ENCODE measurements around the gene NCR3LG1.

NCR3LG1 gene

DNA sequence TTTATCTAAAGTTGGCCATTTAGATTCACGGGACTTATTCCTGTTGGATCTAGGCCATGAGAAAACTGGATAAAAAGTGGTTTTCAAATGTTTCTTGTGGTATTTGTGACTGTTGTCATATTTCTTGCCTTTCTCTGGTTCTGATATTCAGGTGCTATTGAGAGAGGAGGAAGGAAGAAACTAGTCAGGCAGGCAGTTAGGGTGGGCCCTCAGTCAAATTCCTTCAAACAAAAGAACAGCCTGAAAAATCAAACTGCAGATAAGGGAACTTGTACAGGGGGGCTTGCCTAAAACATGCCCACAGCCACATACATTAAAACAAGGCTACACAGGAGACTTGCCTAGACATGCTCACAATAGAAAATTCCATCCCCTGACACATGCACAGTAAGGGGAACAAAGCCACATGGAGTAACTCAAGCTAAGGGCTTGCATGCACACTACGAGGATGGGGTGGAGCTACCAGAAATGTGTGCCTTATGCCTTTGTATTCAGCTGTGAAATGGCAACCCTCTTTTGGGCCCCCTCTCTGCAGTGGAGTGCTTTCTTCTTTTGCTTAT, 18.2 kb downstream of the NCR3LG1 start:
- no peak overlapping the region for H3K4me3 ChIP-seq (ENCODE audit: low read depth, low read length)
- DNase-seq (ENCODE audit: low read depth) = no peak
- TF ChIP-seq, protein P1, sequence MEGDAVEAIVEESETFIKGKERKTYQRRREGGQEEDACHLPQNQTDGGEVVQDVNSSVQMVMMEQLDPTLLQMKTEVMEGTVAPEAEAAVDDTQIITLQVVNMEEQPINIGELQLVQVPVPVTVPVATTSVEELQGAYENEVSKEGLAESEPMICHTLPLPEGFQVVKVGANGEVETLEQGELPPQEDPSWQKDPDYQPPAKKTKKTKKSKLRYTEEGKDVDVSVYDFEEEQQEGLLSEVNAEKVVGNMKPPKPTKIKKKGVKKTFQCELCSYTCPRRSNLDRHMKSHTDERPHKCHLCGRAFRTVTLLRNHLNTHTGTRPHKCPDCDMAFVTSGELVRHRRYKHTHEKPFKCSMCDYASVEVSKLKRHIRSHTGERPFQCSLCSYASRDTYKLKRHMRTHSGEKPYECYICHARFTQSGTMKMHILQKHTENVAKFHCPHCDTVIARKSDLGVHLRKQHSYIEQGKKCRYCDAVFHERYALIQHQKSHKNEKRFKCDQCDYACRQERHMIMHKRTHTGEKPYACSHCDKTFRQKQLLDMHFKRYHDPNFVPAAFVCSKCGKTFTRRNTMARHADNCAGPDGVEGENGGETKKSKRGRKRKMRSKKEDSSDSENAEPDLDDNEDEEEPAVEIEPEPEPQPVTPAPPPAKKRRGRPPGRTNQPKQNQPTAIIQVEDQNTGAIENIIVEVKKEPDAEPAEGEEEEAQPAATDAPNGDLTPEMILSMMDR (IDR thresholded peaks at IDR 0.05; ENCODE audit: low read depth, low read length, missing control alignments) = no peak
- in situ Hi-C loops (cut with HindIII; ENCODE audit: low sequenced_read_pairs) = no loop called here

DNA sequence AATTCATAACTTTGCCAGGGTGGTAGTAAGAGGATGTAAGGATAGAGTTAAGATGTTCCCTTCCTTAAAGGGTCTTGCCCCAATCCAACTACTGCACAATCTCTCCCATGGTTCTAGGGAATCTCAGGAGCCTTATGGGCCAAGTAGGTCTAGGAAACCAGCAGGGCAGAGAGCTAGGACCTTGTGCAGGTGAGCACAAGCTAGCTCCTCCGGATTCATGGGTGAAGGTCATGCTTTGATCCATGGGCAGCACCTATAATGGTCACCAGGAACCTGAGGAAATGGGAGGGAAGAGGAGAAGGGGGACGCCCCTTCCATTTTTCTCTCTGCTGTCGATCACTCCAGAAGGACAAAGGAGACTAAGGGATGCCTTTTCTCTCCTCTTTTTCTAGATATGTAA, 20.0 kb downstream of the NCR3LG1 start:
- TF ChIP-seq, protein P1 (IDR thresholded peaks at IDR 0.05; ENCODE audit: low read depth, low read length, missing control alignments) = no peak
- DNase-seq (ENCODE audit: low read depth) = no peak
- no peak overlapping the region for H3K4me3 ChIP-seq (ENCODE audit: low read depth, low read length)
- in situ Hi-C loops (cut with HindIII; ENCODE audit: low sequenced_read_pairs) = no loop called here

DNA sequence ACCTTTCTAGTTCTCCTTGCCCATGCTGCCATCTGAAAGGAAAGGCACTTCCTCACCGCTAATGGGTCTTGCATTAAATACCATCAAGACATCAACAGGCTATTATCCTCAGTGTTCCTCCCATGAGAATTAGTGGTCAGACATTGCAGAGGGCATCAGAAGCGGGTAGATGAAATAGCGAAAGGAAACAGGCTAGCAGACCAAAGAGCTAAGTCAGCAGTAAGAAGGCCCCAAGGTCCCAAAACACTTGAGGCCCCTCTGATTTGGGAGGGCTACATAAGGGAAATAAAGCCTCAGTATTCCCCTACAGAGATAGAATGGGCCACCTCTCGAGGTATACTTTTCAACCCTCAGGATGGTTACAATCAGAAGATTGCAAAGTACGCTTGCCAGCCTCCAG, 23.9 kb downstream of the NCR3LG1 start:
- no peak overlapping the region for H3K4me3 ChIP-seq (ENCODE audit: low read depth, low read length)
- in situ Hi-C loops (cut with HindIII; ENCODE audit: low sequenced_read_pairs) = no loop called here
- no peak for DNase-seq (ENCODE audit: low read depth)
- TF ChIP-seq, protein P1 (IDR thresholded peaks at IDR 0.05; ENCODE audit: low read depth, low read length, missing control alignments) = no peak

DNA sequence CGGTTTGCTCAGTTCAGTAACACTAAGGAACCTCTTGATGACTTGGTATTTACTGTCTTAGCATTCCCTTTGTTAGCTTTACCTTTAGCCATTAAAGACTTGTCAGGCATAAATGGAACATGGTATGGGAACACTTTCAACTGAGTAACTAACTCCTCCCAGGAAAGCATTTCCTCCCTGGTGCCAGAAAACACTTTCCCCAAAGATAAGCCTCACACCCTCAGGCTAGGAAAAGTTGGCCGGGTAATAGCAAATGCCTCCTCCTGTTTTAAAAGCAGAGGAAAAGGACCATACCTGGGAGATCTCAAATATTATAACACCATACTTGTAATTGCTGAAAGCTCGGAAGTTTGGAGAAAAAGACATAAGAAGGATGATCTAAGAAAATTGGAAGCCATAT, 24.9 kb downstream of the NCR3LG1 start:
- TF ChIP-seq, protein P1 (IDR thresholded peaks at IDR 0.05; ENCODE audit: low read depth, low read length, missing control alignments) = no peak
- no peak overlapping the region for H3K4me3 ChIP-seq (ENCODE audit: low read depth, low read length)
- no peak for DNase-seq (ENCODE audit: low read depth)
- in situ Hi-C loops (cut with HindIII; ENCODE audit: low sequenced_read_pairs) = no loop called here

DNA sequence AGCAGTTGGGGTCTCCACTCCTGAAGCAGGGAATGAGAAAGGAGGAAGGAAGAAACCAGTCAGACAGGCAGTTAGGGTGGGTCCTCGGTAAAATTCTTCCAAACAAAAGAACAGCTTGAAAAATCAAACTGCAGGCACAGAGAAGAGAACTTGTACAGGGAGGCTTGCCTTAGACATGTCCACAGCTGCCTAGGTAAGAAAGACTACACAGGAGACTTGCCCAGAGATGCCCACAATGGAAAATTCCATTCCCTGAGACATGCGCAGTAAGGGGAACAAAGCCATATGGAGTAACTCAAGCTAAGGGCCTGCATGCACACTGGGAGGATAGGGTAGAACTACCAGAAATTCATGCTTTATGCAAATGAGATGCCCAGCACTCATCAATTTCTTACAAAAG, 27.1 kb downstream of the NCR3LG1 start:
- no peak for DNase-seq (ENCODE audit: low read depth)
- TF ChIP-seq, protein P1 (IDR thresholded peaks at IDR 0.05; ENCODE audit: low read depth, low read length, missing control alignments) = no peak
- in situ Hi-C loops (cut with HindIII; ENCODE audit: low sequenced_read_pairs) = no loop called here
- no peak overlapping the region for H3K4me3 ChIP-seq (ENCODE audit: low read depth, low read length)

DNA sequence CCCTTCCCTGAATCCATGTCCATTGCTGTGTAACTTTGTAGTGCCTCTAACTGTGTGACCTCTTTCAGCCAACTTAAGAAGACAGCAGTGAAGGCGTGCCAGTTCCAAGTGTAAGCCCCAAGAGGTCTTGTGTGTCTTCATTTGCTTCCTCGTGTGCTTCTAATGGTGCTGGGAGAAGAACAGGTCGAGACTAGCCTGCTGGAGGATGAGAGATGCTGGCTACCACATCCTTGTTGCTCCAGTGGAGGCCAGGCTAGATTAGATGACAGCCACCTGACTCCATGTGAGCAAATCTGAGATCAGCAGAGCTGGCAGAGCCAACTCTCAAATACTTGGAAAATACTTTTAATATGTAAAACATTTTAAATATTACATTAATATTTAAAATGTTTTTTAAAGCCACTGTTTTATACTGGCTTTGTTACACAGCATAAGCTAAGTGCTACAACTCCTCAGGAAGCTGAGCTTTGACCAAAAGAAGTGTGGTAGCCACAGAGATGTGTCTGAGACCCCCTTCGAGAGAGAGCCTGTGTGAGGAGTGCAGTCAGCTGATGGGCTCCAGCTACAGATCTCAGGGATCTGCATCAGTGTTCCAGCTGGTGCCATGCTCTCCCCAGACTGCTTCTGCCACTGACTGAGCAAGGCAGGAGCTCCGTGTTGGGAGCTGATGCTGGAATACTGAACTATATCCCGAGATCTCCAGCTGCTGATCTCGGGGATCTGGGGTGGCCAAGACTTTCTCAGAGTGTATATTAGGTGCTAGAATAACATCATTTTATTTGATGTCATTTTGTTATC, 28.0 kb downstream of the NCR3LG1 start:
- H3K4me3 ChIP-seq (ENCODE audit: low read depth, low read length) = no peak overlapping the region
- in situ Hi-C loops (cut with HindIII; ENCODE audit: low sequenced_read_pairs) = no loop called here
- TF ChIP-seq, protein P1 (IDR thresholded peaks at IDR 0.05; ENCODE audit: low read depth, low read length, missing control alignments) = no peak
- DNase-seq (ENCODE audit: low read depth) = no peak

All from astrocyte of the cerebellum (primary cell).